Effector memory CD8-positive, alpha-beta T cell (primary cell): ENCODE data around the gene GNAL.
A peak's percentile ranks its signal among the peaks of the same experiment; 100 is the strongest.
"Not testable (repeated sequence)": the region's sequence is repeated elsewhere in the genome, so short reads cannot be mapped to it uniquely, and the experiment has no call there.

Source experiments
- ATAC-seq: fragments of 150-1000 bp; cut with Tn5 transposase; replicated peaks from 2 replicates; pipeline ENCODE4 v1.10.0; 2021; ENCODE audit warnings: mild to moderate bottlenecking, moderate library complexity
- DNase-seq, 3 experiments: peaks; one replicate each; pipeline ENCODE4 v3.0.0; 2021
- H3K27ac Mint-ChIP-seq, 2 donors: one replicate each; pipeline ENCODE4 v1.8.0; 2022; ENCODE audit warnings: mild to moderate bottlenecking in 2 of 2, mixed read lengths in 2 of 2, moderate library complexity in 2 of 2
- H3K27me3 Mint-ChIP-seq, 2 donors: one replicate each; pipeline ENCODE4 v1.8.0; 2022; ENCODE audit warnings: mixed read lengths in 2 of 2
- H3K36me3 Mint-ChIP-seq: one replicate; pipeline ENCODE4 v1.8.0; 2022; ENCODE audit warnings: mild to moderate bottlenecking, moderate library complexity, mixed read lengths; ENCODE audit not compliant: insufficient read depth
- H3K4me1 Mint-ChIP-seq, 2 donors: one replicate each; pipeline ENCODE4 v1.8.0; 2022; ENCODE audit warnings: low read depth in 2 of 2, mixed read lengths in 2 of 2
- H3K4me3 Mint-ChIP-seq, 2 donors: one replicate each; pipeline ENCODE4 v1.8.0; 2022; ENCODE audit warnings: mild to moderate bottlenecking in 2 of 2, mixed read lengths in 2 of 2, moderate library complexity in 2 of 2
- H3K9me3 Mint-ChIP-seq, 2 donors: one replicate each; pipeline ENCODE4 v1.8.0; 2022; ENCODE audit warnings: mixed read lengths in 2 of 2

GNAL gene

GRCh38 chr18:11883153-11883552, 194.1 kb downstream of the GNAL start:
- Mint-ChIP-seq H3K36me3 (peaks cover 39% of the 10 kb centered on the region), H3K27ac (no peak overlapping the region), H3K4me3 (no peak overlapping the region), H3K4me1 (peaks cover 0 to 2% of the 10 kb centered on the region in 2 donors), H3K27me3 (no peaks in the 10 kb centered on the region), H3K9me3 (no peaks in the 10 kb centered on the region)
- peak; percentile 42 for ATAC-seq
- DNase-seq, result no peak

- peaks cover 43% of the 10 kb centered on the region for H3K36me3 Mint-ChIP-seq
- no peak for ATAC-seq
- H3K9me3 Mint-ChIP-seq, result no peaks in the 10 kb centered on the region
- H3K27ac Mint-ChIP-seq, result peak overlapping the region in 1 of 2 donors; percentile 57
- peaks cover 0 to 2% of the 10 kb centered on the region in 2 donors for H3K4me1 Mint-ChIP-seq
- DNase-seq, result no peak
- no peaks in the 10 kb centered on the region for H3K27me3 Mint-ChIP-seq
- no peak overlapping the region for H3K4me3 Mint-ChIP-seq
These were observed 195.4 kb downstream of the GNAL start for GRCh38 chr18:11884396-11885030.

- ATAC-seq, result no peak
- Mint-ChIP-seq H3K27ac (no peak overlapping the region), H3K36me3 (peaks cover 49% of the 10 kb centered on the region), H3K27me3 (no peaks in the 10 kb centered on the region), H3K9me3 (no peaks in the 10 kb centered on the region), H3K4me3 (no peak overlapping the region), H3K4me1 (peaks cover 0 to 2% of the 10 kb centered on the region in 2 donors)
- DNase-seq, result no peak
These were observed 196.3 kb downstream of the GNAL start for GRCh38 chr18:11885278-11885947.

- H3K9me3 Mint-ChIP-seq, result no peaks in the 10 kb centered on the region
- no peaks in the 10 kb centered on the region for H3K27me3 Mint-ChIP-seq
- no peak overlapping the region for H3K27ac Mint-ChIP-seq
- no peak overlapping the region for H3K4me3 Mint-ChIP-seq
- H3K36me3 Mint-ChIP-seq, result peaks cover 62% of the 10 kb centered on the region
- DNase-seq (no peak), ATAC-seq (no peak)
- peaks cover 0 to 2% of the 10 kb centered on the region in 2 donors for H3K4me1 Mint-ChIP-seq
These were observed 197.6 kb downstream of the GNAL start for GRCh38 chr18:11886577-11887110.

DNA sequence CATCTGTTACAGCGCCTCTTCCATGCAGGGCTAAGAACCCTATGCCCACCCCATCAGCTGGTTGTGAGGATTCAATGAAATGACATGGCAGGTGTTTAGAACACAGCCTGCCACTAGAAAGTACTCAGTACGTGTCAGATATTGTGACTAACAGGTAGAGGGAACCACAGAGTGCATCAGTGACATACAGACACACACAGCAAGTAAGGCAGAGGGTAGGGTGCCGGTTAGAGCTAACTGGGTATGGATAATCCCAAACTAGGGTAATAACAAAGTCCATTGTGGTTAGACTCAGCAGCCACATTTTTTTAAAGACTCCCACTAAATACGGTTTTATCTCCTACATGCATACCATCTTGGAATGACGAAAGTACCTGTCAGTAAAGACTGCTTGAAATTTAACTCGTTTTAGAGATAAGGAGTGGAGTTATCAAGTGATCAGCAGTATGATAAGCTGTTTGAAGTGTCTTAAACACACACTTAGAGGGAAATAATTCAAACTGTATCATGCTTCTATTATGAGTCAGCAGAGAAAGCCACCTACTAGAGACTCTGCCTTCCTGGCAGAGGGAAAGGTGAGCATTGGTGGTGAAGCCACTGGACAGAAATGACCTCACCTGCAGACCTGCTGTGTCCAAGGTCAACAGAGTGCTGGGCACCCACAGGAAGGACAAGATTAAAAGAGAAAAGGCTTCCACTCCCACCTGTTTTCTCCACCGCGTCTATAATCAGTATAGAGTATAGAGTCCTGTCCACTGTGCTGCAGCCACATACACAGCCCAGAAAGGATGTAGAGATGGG, 198.5 kb downstream of the GNAL start:
- DNase-seq (no peak), ATAC-seq (no peak)
- Mint-ChIP-seq H3K9me3 (no peaks in the 10 kb centered on the region), H3K27ac (no peak overlapping the region), H3K27me3 (no peaks in the 10 kb centered on the region), H3K4me1 (peaks cover 0 to 2% of the 10 kb centered on the region in 2 donors), H3K4me3 (no peak overlapping the region), H3K36me3 (peaks cover 65% of the 10 kb centered on the region)

GRCh38 chr18:11888726-11889125, 199.7 kb downstream of the GNAL start:
- DNase-seq, result no peak
- no peak for ATAC-seq
- Mint-ChIP-seq H3K4me3 (no peak overlapping the region), H3K4me1 (peaks cover 0 to 2% of the 10 kb centered on the region in 2 donors), H3K27ac (no peak overlapping the region), H3K36me3 (peaks cover 68% of the 10 kb centered on the region), H3K27me3 (no peaks in the 10 kb centered on the region), H3K9me3 (no peaks in the 10 kb centered on the region)

DNA sequence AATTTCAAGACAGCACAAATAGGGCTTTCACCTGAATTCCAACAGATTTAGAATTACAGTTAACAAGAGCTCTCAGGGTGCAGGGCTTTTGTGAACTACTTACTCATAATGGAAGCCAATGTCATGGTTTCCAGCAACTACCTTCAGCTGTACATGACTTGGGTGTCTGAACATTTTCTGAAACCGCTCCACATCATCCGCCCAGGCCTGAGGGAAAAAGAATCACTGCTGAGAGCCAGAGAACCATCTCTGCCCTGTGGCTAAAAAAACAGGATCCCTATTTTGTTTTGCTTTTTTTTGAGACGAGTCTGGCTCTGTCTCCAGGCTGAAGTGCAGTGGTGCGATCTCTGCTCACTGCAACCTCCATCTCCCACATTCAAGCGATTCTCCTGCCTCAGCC, 200.2 kb downstream of the GNAL start:
- peaks cover 64% of the 10 kb centered on the region for H3K36me3 Mint-ChIP-seq
- H3K4me1 Mint-ChIP-seq, result peaks cover 0 to 2% of the 10 kb centered on the region in 2 donors
- H3K27me3 Mint-ChIP-seq, result no peaks in the 10 kb centered on the region
- H3K4me3 Mint-ChIP-seq, result no peak overlapping the region
- DNase-seq (no peak), ATAC-seq (no peak)
- no peak overlapping the region for H3K27ac Mint-ChIP-seq
- H3K9me3 Mint-ChIP-seq, result no peaks in the 10 kb centered on the region

DNA sequence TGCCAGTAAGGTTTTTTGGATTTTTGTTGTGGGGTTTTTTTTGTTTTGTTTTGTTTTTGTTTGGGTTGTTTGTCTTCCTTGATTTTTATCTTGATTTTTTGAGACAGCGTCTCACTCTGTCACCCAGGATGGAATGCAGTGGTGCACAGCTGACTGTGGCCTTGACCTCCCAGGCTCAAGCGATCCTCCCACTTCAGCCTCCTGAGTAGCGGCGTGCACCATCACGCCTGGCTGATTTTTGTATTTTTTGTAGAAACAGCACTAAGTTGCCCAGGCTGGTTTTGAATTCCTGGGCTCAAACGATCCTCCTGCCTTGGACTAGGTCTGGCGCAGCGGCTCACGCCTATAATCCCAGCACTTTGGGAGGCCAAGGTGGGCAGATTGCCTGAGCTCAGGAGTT, 202.7 kb downstream of the GNAL start:
- no peaks in the 10 kb centered on the region for H3K9me3 Mint-ChIP-seq
- no peaks in the 10 kb centered on the region for H3K4me1 Mint-ChIP-seq
- ATAC-seq, result no peak
- no peak for DNase-seq
- no peak overlapping the region for H3K27ac Mint-ChIP-seq
- H3K36me3 Mint-ChIP-seq, result peaks cover 70% of the 10 kb centered on the region
- no peak overlapping the region for H3K4me3 Mint-ChIP-seq
- no peaks in the 10 kb centered on the region for H3K27me3 Mint-ChIP-seq

GRCh38 chr18:11892438-11892837, 203.4 kb downstream of the GNAL start:
- H3K9me3 Mint-ChIP-seq, H3K27ac Mint-ChIP-seq, ATAC-seq, H3K4me1 Mint-ChIP-seq, H3K4me3 Mint-ChIP-seq, DNase-seq, H3K27me3 Mint-ChIP-seq: not testable (repeated sequence)
- peaks cover 70% of the 10 kb centered on the region for H3K36me3 Mint-ChIP-seq

- Mint-ChIP-seq H3K27me3 (no peaks in the 10 kb centered on the region), H3K27ac (no peak overlapping the region), H3K36me3 (peaks cover 43% of the 10 kb centered on the region), H3K4me1 (peaks cover 5 to 6% of the 10 kb centered on the region in 2 donors), H3K4me3 (no peak overlapping the region), H3K9me3 (no peaks in the 10 kb centered on the region)
- ATAC-seq, result no peak
- DNase-seq, result no peak
These were observed 208.7 kb downstream of the GNAL start for GRCh38 chr18:11897781-11898180.

GRCh38 chr18:11899063-11899462, 210.0 kb downstream of the GNAL start:
- peak overlapping the region in 1 of 2 donors; percentile 86 for H3K27ac Mint-ChIP-seq
- no peak for DNase-seq
- no peak for ATAC-seq
- no peaks in the 10 kb centered on the region for H3K9me3 Mint-ChIP-seq
- peaks cover 5 to 10% of the 10 kb centered on the region in 2 donors for H3K4me1 Mint-ChIP-seq
- H3K4me3 Mint-ChIP-seq, result no peak overlapping the region
- peaks cover 45% of the 10 kb centered on the region for H3K36me3 Mint-ChIP-seq
- no peaks in the 10 kb centered on the region for H3K27me3 Mint-ChIP-seq

DNA sequence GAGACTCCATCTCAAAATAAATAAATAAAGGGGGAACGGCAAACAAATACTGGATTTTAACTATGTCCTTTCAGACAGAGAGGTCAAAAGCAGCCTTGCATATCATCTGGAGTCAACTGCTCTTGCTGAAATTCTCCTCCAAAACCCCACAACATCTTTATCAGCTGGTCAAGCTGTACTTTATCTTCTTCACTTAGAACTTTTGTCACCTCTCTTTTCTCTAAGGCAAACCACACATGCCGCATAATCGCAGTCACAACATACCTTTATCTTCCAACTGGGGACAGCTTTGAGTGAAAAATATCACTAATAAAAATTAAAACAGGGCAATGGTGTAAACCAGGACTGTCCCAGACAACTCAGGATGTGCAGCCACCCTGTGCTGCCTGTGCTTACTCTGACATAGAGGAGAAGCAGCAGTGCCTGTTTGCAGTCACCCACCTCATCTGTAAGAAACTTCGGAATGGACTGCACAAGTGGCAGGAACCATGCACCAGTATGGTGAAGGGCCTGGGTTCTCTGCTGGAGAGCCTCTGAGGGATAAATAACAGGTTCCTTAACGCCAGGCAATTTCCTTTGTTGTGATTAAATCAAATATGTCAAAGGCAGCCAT, 212.9 kb downstream of the GNAL start:
- Mint-ChIP-seq H3K4me3 (no peak overlapping the region), H3K27ac (peak overlapping the region in 1 of 2 donors; percentile 42)
- no peak for DNase-seq

More for the DNA sequence above, 212.9 kb downstream of the GNAL start:
- Mint-ChIP-seq H3K9me3 (no peaks in the 10 kb centered on the region), H3K4me1 (peaks cover 5 to 11% of the 10 kb centered on the region in 2 donors), H3K36me3 (peaks cover 29% of the 10 kb centered on the region), H3K27me3 (no peaks in the 10 kb centered on the region)
- no peak for ATAC-seq
